Measurements from ENCODE around the gene NUDT22.

GRCh38 chr11:64227405-64227956 lies 1.4 kb downstream of the NUDT22 start:
- TF ChIP-seq, protein P1, sequence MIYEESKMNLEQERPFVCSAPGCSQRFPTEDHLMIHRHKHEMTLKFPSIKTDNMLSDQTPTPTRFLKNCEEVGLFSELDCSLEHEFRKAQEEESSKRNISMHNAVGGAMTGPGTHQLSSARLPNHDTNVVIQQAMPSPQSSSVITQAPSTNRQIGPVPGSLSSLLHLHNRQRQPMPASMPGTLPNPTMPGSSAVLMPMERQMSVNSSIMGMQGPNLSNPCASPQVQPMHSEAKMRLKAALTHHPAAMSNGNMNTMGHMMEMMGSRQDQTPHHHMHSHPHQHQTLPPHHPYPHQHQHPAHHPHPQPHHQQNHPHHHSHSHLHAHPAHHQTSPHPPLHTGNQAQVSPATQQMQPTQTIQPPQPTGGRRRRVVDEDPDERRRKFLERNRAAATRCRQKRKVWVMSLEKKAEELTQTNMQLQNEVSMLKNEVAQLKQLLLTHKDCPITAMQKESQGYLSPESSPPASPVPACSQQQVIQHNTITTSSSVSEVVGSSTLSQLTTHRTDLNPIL (CRISPR knock-in tag; IDR thresholded peaks at IDR 0.05; ENCODE audit: low read depth): no peak
- no peak for TF ChIP-seq ZFP30 (CRISPR knock-in tag; IDR thresholded peaks at IDR 0.05)

Data from SK-N-SH treated with all-trans-retinoic acid at 6 μM for 48 hours (cell line).